Activated naive CD8-positive, alpha-beta T cell treated with anti-CD3 and anti-CD28 coated beads, Interleukin-2, amount 50 U/mL, for 24 hours (primary cell): ENCODE data around the gene CUL7.
A peak's percentile ranks its signal among the peaks of the same experiment; 100 is the strongest.
"Not testable (repeated sequence)": the region's sequence is repeated elsewhere in the genome, so short reads cannot be mapped to it uniquely, and the experiment has no call there.

ENCODE experiments used
- ATAC-seq: fragments of 150-1000 bp; cut with Tn5 transposase; one replicate; pipeline ENCODE4 v1.10.0; 2021
- DNase-seq: peaks from one replicate; pipeline ENCODE4 v3.0.0; 2021
- H3K27ac Mint-ChIP-seq: one replicate; pipeline ENCODE4 v1.8.0; 2021; ENCODE audit warnings: mild to moderate bottlenecking, mixed read lengths
- H3K27me3 Mint-ChIP-seq: one replicate; pipeline ENCODE4 v1.8.0; 2021; ENCODE audit warnings: mixed read lengths
- H3K36me3 Mint-ChIP-seq: one replicate; pipeline ENCODE4 v1.8.0; 2021; ENCODE audit warnings: low read depth, mixed read lengths
- H3K4me1 Mint-ChIP-seq: one replicate; pipeline ENCODE4 v1.8.0; 2021; ENCODE audit warnings: mixed read lengths
- H3K4me3 Mint-ChIP-seq: one replicate; pipeline ENCODE4 v1.8.0; 2021; ENCODE audit warnings: mild to moderate bottlenecking, moderate library complexity, mixed read lengths
- H3K9me3 Mint-ChIP-seq: one replicate; pipeline ENCODE4 v1.8.0; 2021; ENCODE audit warnings: mixed read lengths

Gene CUL7

DNA sequence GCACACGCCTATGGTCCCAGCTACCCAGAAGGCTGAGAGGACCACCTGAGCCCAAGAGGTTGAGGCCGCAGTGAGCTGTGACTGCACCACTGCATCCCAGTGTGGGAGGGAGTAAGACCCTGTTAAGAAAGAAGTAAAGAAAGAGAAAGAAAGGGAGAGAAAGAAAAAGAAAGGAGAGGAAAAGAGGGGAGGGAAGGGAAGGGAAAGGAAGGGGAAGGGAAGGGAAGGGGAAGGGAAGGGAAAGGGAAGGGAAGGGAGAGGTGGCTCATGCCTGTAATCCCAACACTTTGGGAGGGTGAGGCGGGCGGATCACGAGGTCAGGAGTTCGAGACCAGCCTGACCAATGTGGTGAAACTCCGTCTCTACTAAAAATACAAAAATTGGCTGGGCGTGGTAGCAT is 12.2 kb downstream of the CUL7 start:
- not testable (repeated sequence) for H3K9me3 Mint-ChIP-seq, ATAC-seq, H3K27me3 Mint-ChIP-seq, H3K4me1 Mint-ChIP-seq, H3K4me3 Mint-ChIP-seq, H3K27ac Mint-ChIP-seq, DNase-seq
- H3K36me3 Mint-ChIP-seq, result peaks cover 30% of the 10 kb centered on the region

DNA sequence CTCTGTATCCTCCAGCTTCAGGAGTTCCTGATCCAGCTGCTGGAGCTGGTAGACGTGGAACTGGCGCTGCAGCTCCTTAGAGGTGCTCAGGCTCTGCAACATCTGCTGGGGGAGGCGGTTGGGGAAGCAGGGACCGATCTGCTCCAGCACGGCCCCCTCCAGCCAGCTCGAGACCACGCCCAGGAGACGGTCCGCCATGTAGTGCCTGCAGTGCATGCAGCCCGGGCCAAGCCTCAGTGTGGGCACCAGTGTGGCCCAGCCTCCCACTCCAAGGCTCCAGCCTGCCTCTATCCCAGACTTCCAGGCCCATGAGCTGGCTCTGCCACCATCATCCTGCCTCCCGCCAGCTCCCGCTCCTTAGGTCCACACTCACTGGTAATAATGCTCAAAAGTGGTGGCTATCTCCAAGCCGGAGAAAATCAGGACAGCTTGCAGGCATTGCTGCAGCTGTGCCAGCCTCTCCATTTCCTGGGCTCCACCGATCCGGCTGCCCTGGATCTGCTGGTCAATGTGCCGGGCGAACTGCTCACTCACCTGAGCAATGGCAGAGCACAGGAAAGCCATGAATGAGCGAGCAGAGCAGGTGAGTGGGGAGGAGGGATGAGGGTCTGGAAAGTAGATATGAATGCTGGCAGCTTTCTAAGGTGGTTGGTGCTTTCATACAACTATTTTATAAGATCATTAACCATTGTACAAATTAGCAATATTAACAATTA is 13.0 kb downstream of the CUL7 start:
- Mint-ChIP-seq H3K4me1 (no peaks in the 10 kb centered on the region), H3K27me3 (no peaks in the 10 kb centered on the region), H3K36me3 (peaks cover 28% of the 10 kb centered on the region), H3K4me3 (no peak overlapping the region), H3K27ac (no peak overlapping the region), H3K9me3 (no peaks in the 10 kb centered on the region)
- DNase-seq (no peak), ATAC-seq (no peak)

DNA sequence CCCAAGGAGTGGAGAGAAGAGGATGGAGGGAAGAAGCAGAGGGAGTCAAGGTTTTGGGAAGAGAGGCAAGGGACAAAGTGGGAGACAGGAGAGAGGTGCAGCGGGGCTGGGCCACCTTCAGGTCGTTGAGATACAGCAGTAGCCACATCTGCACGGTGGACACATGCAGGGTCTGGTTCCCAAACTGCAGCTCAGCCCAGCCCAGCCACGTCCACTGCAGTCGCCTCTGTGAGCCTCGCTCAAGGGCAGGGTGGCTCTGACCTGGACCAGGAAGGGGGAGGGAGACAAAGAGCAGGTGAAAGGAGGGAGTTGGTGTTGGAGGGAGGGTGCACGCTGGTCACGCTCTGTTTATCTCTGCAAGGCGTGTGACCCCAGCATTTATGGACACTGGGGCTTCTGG is 14.9 kb downstream of the CUL7 start:
- H3K27ac Mint-ChIP-seq, result no peak overlapping the region
- no peaks in the 10 kb centered on the region for H3K9me3 Mint-ChIP-seq
- ATAC-seq (no peak), DNase-seq (no peak)
- H3K4me3 Mint-ChIP-seq, result no peak overlapping the region
- H3K4me1 Mint-ChIP-seq, result no peaks in the 10 kb centered on the region
- peaks cover 31% of the 10 kb centered on the region for H3K36me3 Mint-ChIP-seq
- no peaks in the 10 kb centered on the region for H3K27me3 Mint-ChIP-seq

DNA sequence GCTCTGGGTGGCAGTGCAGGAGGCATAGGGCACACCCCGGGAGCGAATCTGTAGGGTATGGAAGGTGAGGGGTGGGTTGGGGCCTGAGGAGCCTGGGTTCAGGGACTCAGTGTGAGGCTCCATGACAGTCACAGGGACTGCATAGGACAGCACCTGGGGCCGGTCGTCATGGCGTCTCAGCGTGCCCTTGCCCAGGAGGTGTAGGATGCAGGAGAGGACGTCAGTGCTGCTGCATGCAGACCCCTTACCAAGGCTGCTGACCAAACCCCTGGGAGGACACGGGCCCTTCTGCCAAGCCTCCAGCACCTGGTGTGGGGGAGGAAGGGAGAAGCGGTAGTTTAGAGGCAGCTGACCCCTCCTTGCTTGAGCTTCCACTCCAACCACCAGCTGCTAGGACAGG is 15.9 kb downstream of the CUL7 start:
- H3K27ac Mint-ChIP-seq, result no peak overlapping the region
- no peak overlapping the region for H3K4me3 Mint-ChIP-seq
- no peaks in the 10 kb centered on the region for H3K9me3 Mint-ChIP-seq
- no peaks in the 10 kb centered on the region for H3K27me3 Mint-ChIP-seq
- no peak for ATAC-seq
- no peak for DNase-seq
- H3K4me1 Mint-ChIP-seq, result no peaks in the 10 kb centered on the region
- H3K36me3 Mint-ChIP-seq, result peaks cover 37% of the 10 kb centered on the region

DNA sequence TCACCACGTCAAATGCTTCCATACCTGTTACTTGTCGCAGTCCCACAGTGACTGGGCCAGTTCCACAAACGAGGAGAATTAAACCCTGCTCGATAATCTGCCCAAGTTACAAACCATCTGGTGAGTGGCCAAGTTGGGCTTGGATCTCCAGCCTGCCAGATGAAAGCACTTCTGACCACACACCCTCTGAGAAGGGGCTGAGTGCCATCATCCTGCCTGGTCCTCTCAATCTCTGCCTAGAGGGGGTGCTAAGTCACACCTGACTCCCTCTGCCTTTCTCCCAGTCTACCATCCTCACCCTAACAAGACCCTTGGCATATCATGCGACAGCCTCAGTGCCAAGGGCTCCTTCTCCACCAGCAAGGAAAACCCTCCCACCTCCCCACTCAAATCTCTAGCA is 16.5 kb downstream of the CUL7 start:
- H3K27ac Mint-ChIP-seq, result no peak overlapping the region
- peaks cover 36% of the 10 kb centered on the region for H3K36me3 Mint-ChIP-seq
- ATAC-seq, result no peak
- no peaks in the 10 kb centered on the region for H3K9me3 Mint-ChIP-seq
- H3K27me3 Mint-ChIP-seq, result no peaks in the 10 kb centered on the region
- no peak for DNase-seq
- no peak overlapping the region for H3K4me3 Mint-ChIP-seq
- no peaks in the 10 kb centered on the region for H3K4me1 Mint-ChIP-seq

GRCh38 chr6:43036712-43037111 is 16.9 kb downstream of the CUL7 start:
- DNase-seq, result no peak
- H3K36me3 Mint-ChIP-seq, result peaks cover 37% of the 10 kb centered on the region
- H3K27ac Mint-ChIP-seq, result no peak overlapping the region
- no peak for ATAC-seq
- no peaks in the 10 kb centered on the region for H3K4me1 Mint-ChIP-seq
- H3K4me3 Mint-ChIP-seq, result no peak overlapping the region
- H3K27me3 Mint-ChIP-seq, result no peaks in the 10 kb centered on the region
- H3K9me3 Mint-ChIP-seq, result no peaks in the 10 kb centered on the region

GRCh38 chr6:43035495-43036194 is 18.0 kb downstream of the CUL7 start:
- DNase-seq, result no peak
- no peak for ATAC-seq
- Mint-ChIP-seq H3K4me1 (no peaks in the 10 kb centered on the region), H3K4me3 (no peak overlapping the region), H3K27ac (no peak overlapping the region), H3K27me3 (no peaks in the 10 kb centered on the region), H3K36me3 (peaks cover 39% of the 10 kb centered on the region), H3K9me3 (no peaks in the 10 kb centered on the region)

GRCh38 chr6:43034190-43034525 is 19.5 kb downstream of the CUL7 start:
- ATAC-seq (no peak), DNase-seq (no peak)
- no peaks in the 10 kb centered on the region for H3K9me3 Mint-ChIP-seq
- H3K4me3 Mint-ChIP-seq, result no peak overlapping the region
- no peak overlapping the region for H3K27ac Mint-ChIP-seq
- H3K36me3 Mint-ChIP-seq, result peaks cover 43% of the 10 kb centered on the region
- H3K4me1 Mint-ChIP-seq, result no peaks in the 10 kb centered on the region
- H3K27me3 Mint-ChIP-seq, result no peaks in the 10 kb centered on the region

- ATAC-seq (no peak), DNase-seq (no peak)
- no peaks in the 10 kb centered on the region for H3K4me1 Mint-ChIP-seq
- no peaks in the 10 kb centered on the region for H3K27me3 Mint-ChIP-seq
- H3K4me3 Mint-ChIP-seq, result no peak overlapping the region
- H3K36me3 Mint-ChIP-seq, result peaks cover 48% of the 10 kb centered on the region
- no peaks in the 10 kb centered on the region for H3K9me3 Mint-ChIP-seq
- H3K27ac Mint-ChIP-seq, result no peak overlapping the region
Observed at GRCh38 chr6:43033496-43034189, 20.0 kb downstream of the CUL7 start.

- Mint-ChIP-seq H3K4me1 (no peaks in the 10 kb centered on the region), H3K27me3 (no peaks in the 10 kb centered on the region), H3K36me3 (peaks cover 45% of the 10 kb centered on the region), H3K9me3 (no peaks in the 10 kb centered on the region), H3K27ac (no peak overlapping the region), H3K4me3 (no peak overlapping the region)
- ATAC-seq (no peak), DNase-seq (no peak)
Observed at GRCh38 chr6:43032326-43032725, 21.3 kb downstream of the CUL7 start.

GRCh38 chr6:43029120-43029519 is 24.5 kb downstream of the CUL7 start:
- Mint-ChIP-seq H3K27ac (no peak overlapping the region), H3K9me3 (no peaks in the 10 kb centered on the region), H3K36me3 (peaks cover 54% of the 10 kb centered on the region), H3K4me1 (peaks cover 10% of the 10 kb centered on the region), H3K4me3 (no peak overlapping the region), H3K27me3 (no peaks in the 10 kb centered on the region)
- DNase-seq (no peak), ATAC-seq (no peak)

DNA sequence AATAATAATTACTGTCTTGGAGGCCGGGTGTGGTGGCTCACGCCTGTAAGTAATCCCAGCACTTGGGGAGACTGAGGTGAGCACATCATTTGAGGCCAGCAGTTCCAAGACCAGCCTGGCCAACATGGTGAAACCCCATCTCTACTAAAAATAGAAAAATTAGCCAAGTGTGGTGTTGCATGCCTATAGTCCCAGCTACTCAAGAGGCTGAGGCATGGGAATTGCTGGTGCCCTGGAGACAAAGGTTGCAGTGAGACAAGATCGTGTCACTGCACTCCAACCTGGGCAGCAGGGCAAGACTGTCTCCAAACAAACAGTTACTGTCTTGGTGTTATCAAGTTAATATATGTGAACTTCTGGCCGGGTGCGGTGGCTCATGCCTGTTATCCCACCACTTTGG is 27.3 kb downstream of the CUL7 start:
- no peak for DNase-seq
- Mint-ChIP-seq H3K27ac (no peak overlapping the region), H3K27me3 (no peaks in the 10 kb centered on the region), H3K9me3 (no peaks in the 10 kb centered on the region), H3K36me3 (peaks cover 43% of the 10 kb centered on the region), H3K4me3 (no peak overlapping the region), H3K4me1 (peaks cover 27% of the 10 kb centered on the region)
- ATAC-seq, result no peak

DNA sequence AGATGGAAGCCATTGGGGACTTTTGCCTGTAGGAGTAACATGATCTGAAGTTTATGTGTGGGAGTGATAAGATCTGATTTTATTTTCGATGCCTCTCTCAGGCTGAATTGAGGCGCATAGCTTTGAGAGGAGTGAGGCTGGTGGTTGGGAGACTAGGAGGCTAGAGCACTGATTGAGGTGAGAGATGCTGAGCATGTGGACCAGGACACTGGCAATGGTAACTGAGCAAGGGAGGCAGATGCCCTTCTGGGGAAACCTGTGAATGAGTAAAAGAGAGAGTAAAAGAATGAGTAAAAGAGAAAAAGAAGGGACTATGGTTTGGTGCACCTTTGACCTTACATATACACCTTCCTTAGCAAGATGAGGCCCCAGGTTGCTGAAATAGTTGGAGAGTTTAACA is 29.2 kb downstream of the CUL7 start:
- H3K27ac Mint-ChIP-seq, result peak overlapping the region; percentile 74
- ATAC-seq (no peak), DNase-seq (no peak)
- no peaks in the 10 kb centered on the region for H3K27me3 Mint-ChIP-seq
- H3K36me3 Mint-ChIP-seq, result peaks cover 38% of the 10 kb centered on the region
- peaks cover 38% of the 10 kb centered on the region for H3K4me1 Mint-ChIP-seq
- no peaks in the 10 kb centered on the region for H3K9me3 Mint-ChIP-seq
- peak overlapping the region; percentile 7 for H3K4me3 Mint-ChIP-seq

GRCh38 chr6:43021270-43022047 is 32.2 kb downstream of the CUL7 start, which contains the start of gene RRP36:
RRP36 (plus strand) TSS chr6:43021623; CDS start chr6:43021655, 32 bp downstream.
- H3K27ac Mint-ChIP-seq, result peak within 1 kb of the TSS; percentile 94
- ATAC-seq, result peak; percentile 85
- H3K36me3 Mint-ChIP-seq, result peaks cover 36% of the 10 kb centered on the region
- peak; percentile 84 for DNase-seq
- peak within 1 kb of the TSS; percentile 98 for H3K4me3 Mint-ChIP-seq
- H3K4me1 Mint-ChIP-seq, result peaks cover 49% of the 10 kb centered on the region
- H3K9me3 Mint-ChIP-seq, result no peaks in the 10 kb centered on the region
- no peaks in the 10 kb centered on the region for H3K27me3 Mint-ChIP-seq
